Measurements from ENCODE around the gene TNFRSF6B. TPM values are rescaled to one million over a fixed set of nuclear protein-coding genes. Genes with fewer than 3 reads are reported as not detected.

Gene TNFRSF6B
- total and polyA plus RNA-seq, 2 of the 4 experiments (the other 2 are of a cell fraction), result 1.3 to 11.0 TPM

- H3K79me1 ChIP-seq (ENCODE audit: low read depth in 1 of 2, low read length in 2 of 2), result peaks cover 21 to 55% of the 10 kb centered on the region in 2 experiments
- H3K36me3 ChIP-seq (ENCODE audit: control insufficient read depth, insufficient read depth, low read length), result peaks cover 39% of the 10 kb centered on the region
- H2BK5ac ChIP-seq (ENCODE audit: low read depth, low read length, poor library complexity, severe bottlenecking), result no peak overlapping the region
- dilution Hi-C loops (cut with HindIII; ENCODE audit: low sequenced_read_pairs, unreplicated experiment) (no loop called here), in situ Hi-C loops (cut with MboI; ENCODE audit: low sequenced_read_pairs) (no loop called here), intact Hi-C loops (cut with micrococcal nuclease) (no loop called here)
- H3K9ac ChIP-seq (ENCODE audit: low read depth, low read length), result no peak overlapping the region
- no peak overlapping the region for H4K8ac ChIP-seq (ENCODE audit: low read depth in 2 of 2, low read length in 2 of 2)
- H3K4me2 ChIP-seq (ENCODE audit: low read depth, low read length), result no peak overlapping the region
- BruUV-seq (replicated peaks), result no TSS peak
- POLR2A ChIA-PET (ENCODE audit: unreplicated experiment), result no interaction called here
- DNase-seq, result no peak
- H2BK20ac ChIP-seq (ENCODE audit: low read depth, low read length), result no peak overlapping the region
- H3K27ac ChIP-seq (ENCODE audit: insufficient read depth, low read length), result no peak overlapping the region
- no peak overlapping the region for H3K14ac ChIP-seq (replicated peaks; ENCODE audit: low read depth, low read length)
- H4K5ac ChIP-seq (ENCODE audit: low read depth, low read length), result no peak overlapping the region
- TF ChIP-seq POLR2A (IDR thresholded peaks at IDR 0.05; ENCODE audit: low read depth, low read length), result no peak
- TF ChIP-seq RFX5 (IDR thresholded peaks at IDR 0.05; ENCODE audit: low read depth, low read length), result no peak
- H2AFZ ChIP-seq (replicated peaks; ENCODE audit: low read length, poor library complexity), result no peak overlapping the region
- no peaks in the 10 kb centered on the region for H3K9me3 ChIP-seq (ENCODE audit: control insufficient read depth, insufficient read depth, low read length)
- H3K23ac ChIP-seq (ENCODE audit: low read depth, low read length), result no peak overlapping the region
- no peak overlapping the region for H2BK15ac ChIP-seq (ENCODE audit: low read depth, low read length)
- no peak overlapping the region for H2AK5ac ChIP-seq (ENCODE audit: low read depth, low read length)
- H2BK120ac ChIP-seq (ENCODE audit: low read depth, low read length), result no peak overlapping the region
- H3K56ac ChIP-seq (ENCODE audit: extremely low read depth, insufficient read depth, low read length), result no peak overlapping the region
- peaks cover 19% of the 10 kb centered on the region for H3K9me1 ChIP-seq (ENCODE audit: insufficient read depth, low read length)
- H2AK9ac ChIP-seq (replicated peaks; ENCODE audit: low read depth, low read length, poor library complexity), result peak overlapping the region; percentile 63
- no peak overlapping the region for H3K4me3 ChIP-seq (ENCODE audit: insufficient read depth, low read depth, low read length)
- no peak for ATAC-seq (ENCODE audit: low read depth)
- CTCF ChIA-PET, result no interaction called here
- H4K91ac ChIP-seq (ENCODE audit: insufficient read depth, low read depth, low read length), result no peak overlapping the region
- H4K20me1 ChIP-seq (ENCODE audit: insufficient read depth, low read length), result peaks cover 39% of the 10 kb centered on the region
- 89% methylated on average over 6 of the region's 18 CpGs; no CpG with 5 or more reads in 1 of the 2 experiments for WGBS, 2 experiments (ENCODE audit: extremely low coverage in 2 of 2, insufficient read length in 1 of 2)
- no peaks in the 10 kb centered on the region for H3K27me3 ChIP-seq (ENCODE audit: control insufficient read depth, insufficient read depth, low read length)
- H3K4me1 ChIP-seq (ENCODE audit: control insufficient read depth, insufficient read depth, low read length), result no peaks in the 10 kb centered on the region
- no peak overlapping the region for H3K4ac ChIP-seq (ENCODE audit: low read depth, low read length)
- no peak overlapping the region for H3K18ac ChIP-seq (ENCODE audit: low read depth, low read length)
Observed at GRCh38 chr20:63733579-63734081, 37.2 kb downstream of the TNFRSF6B start.
